Activated T-helper 1 cell treated with anti-CD3 and anti-CD28 coated beads, Interleukin-12 subunit alpha, Interleukin-12 subunit beta, Interleukin-2, Interleukin-4 antibody, amounts not matched to agents 30 ng/mL and 10 ng/mL and 1 ng/mL, durations not matched to agents 14 hours and 24 hours and 36 hours (primary cell): Measurements from ENCODE around the gene DUOX1. TPM values are rescaled to one million over a fixed set of nuclear protein-coding genes. Genes with fewer than 3 reads are reported as not detected.

ENCODE experiments used
- DNase-seq: peaks from one replicate; pipeline ENCODE4 v3.0.0; 2021; ENCODE audit warnings: low spot score
- H3K27ac Mint-ChIP-seq: one replicate; pipeline ENCODE4 v1.8.0; 2021; ENCODE audit warnings: mild to moderate bottlenecking, mixed read lengths
- H3K27me3 Mint-ChIP-seq: one replicate; pipeline ENCODE4 v1.8.0; 2022; ENCODE audit warnings: mild to moderate bottlenecking, moderate library complexity, mixed read lengths; ENCODE audit not compliant: insufficient read depth
- H3K36me3 Mint-ChIP-seq: one replicate; pipeline ENCODE4 v1.8.0; 2021; ENCODE audit warnings: low read depth, mixed read lengths
- H3K4me1 Mint-ChIP-seq: one replicate; pipeline ENCODE4 v1.8.0; 2021; ENCODE audit warnings: low read depth, mixed read lengths
- H3K4me3 Mint-ChIP-seq: one replicate; pipeline ENCODE4 v1.8.0; 2021; ENCODE audit warnings: mild to moderate bottlenecking, moderate library complexity, mixed read lengths
- H3K9me3 Mint-ChIP-seq: one replicate; pipeline ENCODE4 v1.8.0; 2021; ENCODE audit warnings: mixed read lengths
- intact Hi-C: fragments of 100-400 bp; cut with micrococcal nuclease; formaldehyde crosslinking; loops from one replicate; pipeline ENCODE4 v1.15.1; 2024
- total RNA-seq: library from RNA; stranded (reverse); gene quantifications from 2 replicates; pipeline ENCODE4 v1.2.3, GENCODE V29; 2022

Gene DUOX1
- total RNA-seq, 1 donor from 2014 or later = 0.13 TPM

DNA sequence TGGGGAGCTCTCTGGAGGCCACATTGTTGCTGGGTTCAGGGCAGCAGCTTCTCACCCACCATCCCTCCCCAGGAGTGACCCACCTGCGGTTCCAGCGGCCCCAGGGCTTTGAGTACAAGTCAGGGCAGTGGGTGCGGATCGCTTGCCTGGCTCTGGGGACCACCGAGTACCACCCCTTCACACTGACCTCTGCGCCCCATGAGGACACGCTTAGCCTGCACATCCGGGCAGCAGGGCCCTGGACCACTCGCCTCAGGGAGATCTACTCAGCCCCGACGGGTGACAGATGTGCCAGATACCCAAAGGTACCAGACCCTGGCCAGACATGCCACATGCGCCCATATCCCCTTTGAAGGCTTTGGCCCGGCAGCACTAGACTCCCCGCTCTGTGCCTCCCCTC lies 31.9 kb downstream of the DUOX1 start:
- no peak for DNase-seq
- Mint-ChIP-seq H3K9me3 (no peaks in the 10 kb centered on the region), H3K4me3 (no peak overlapping the region), H3K36me3 (peaks cover 2% of the 10 kb centered on the region), H3K27ac (no peak overlapping the region), H3K27me3 (no peaks in the 10 kb centered on the region), H3K4me1 (peaks cover 33% of the 10 kb centered on the region)
- intact Hi-C loops = loop anchor here (2.0 to 10.0 kb wide), 2 partner anchors 53 to 423 kb away; partner anchors contain the start of gene BLOC1S6

- Mint-ChIP-seq H3K36me3 (no peaks in the 10 kb centered on the region), H3K4me1 (peaks cover 25% of the 10 kb centered on the region), H3K27me3 (no peaks in the 10 kb centered on the region), H3K27ac (no peak overlapping the region), H3K4me3 (no peak overlapping the region), H3K9me3 (no peaks in the 10 kb centered on the region)
- peak; percentile 51 for DNase-seq
- intact Hi-C loops = loop anchor here (1.0 to 10.0 kb wide), 4 partner anchors 52 to 422 kb away; partner anchors contain the start of gene BLOC1S6
Observed at GRCh38 chr15:45162771-45163507, 33.1 kb downstream of the DUOX1 start.

- DNase-seq = no peak
- intact Hi-C loops = loop anchor here (1.0 to 10.0 kb wide), 4 partner anchors 51 to 421 kb away; partner anchors contain the start of gene BLOC1S6
- no peaks in the 10 kb centered on the region for H3K36me3 Mint-ChIP-seq
- no peaks in the 10 kb centered on the region for H3K9me3 Mint-ChIP-seq
- H3K27me3 Mint-ChIP-seq = no peaks in the 10 kb centered on the region
- no peak overlapping the region for H3K4me3 Mint-ChIP-seq
- no peak overlapping the region for H3K27ac Mint-ChIP-seq
- peaks cover 21% of the 10 kb centered on the region for H3K4me1 Mint-ChIP-seq
Observed at GRCh38 chr15:45163508-45163856, 33.7 kb downstream of the DUOX1 start.

DNA sequence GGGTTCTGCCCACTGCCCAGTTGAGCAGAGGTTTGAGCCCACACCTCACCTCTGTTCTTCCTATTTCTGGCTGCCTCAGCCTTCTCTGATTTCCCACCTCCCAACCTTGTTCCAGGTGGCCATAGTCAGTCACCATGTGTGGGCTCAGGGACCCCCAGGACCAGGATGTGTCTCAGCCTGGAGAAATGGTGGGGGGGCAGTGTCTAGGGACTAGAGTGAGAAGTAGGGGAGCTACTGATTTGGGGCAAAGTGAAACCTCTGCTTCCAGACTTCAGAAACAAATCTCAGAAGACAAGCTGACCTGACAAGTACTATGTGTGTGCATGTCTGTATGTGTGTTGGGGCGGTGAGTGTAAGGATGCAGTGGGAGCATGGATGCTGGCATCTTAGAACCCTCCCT lies 35.1 kb downstream of the DUOX1 start:
- intact Hi-C loops = loop anchor here (10.0 kb wide), 1 partner anchor 420 kb away; the partner anchor contains the start of gene BLOC1S6
- no peaks in the 10 kb centered on the region for H3K9me3 Mint-ChIP-seq
- H3K4me1 Mint-ChIP-seq = peaks cover 21% of the 10 kb centered on the region
- no peak overlapping the region for H3K27ac Mint-ChIP-seq
- DNase-seq = no peak
- peaks cover 2% of the 10 kb centered on the region for H3K36me3 Mint-ChIP-seq
- no peaks in the 10 kb centered on the region for H3K27me3 Mint-ChIP-seq
- peak overlapping the region; percentile 75 for H3K4me3 Mint-ChIP-seq

DNA sequence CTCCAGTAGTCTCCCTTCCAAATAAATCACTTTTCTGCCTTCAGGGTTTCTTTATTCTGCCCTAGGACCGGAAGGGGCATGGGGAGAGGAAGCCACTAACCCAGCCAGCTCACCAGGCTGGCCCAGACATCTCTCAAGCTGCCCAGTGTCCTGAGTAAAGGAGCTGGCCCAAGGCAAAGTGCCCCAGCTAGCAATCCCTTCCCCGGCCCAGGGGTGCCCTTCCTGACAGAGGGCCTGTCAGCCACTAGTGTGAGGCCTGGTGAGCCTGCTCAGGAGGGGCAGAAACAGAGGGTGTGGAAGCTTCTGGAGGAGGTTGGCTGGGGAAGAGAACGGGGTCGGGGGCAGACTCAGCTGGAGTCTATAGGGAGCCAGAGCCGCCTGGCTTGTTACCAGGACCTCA lies 35.7 kb downstream of the DUOX1 start:
- intact Hi-C loops = loop anchor here (10.0 kb wide), 1 partner anchor 419 kb away; the partner anchor contains the start of gene BLOC1S6
- peak overlapping the region; percentile 75 for H3K4me3 Mint-ChIP-seq
- H3K9me3 Mint-ChIP-seq = no peaks in the 10 kb centered on the region
- DNase-seq = no peak
- peak overlapping the region; percentile 77 for H3K27ac Mint-ChIP-seq
- H3K4me1 Mint-ChIP-seq = peaks cover 21% of the 10 kb centered on the region
- no peaks in the 10 kb centered on the region for H3K27me3 Mint-ChIP-seq
- H3K36me3 Mint-ChIP-seq = peaks cover 2% of the 10 kb centered on the region

- H3K27ac Mint-ChIP-seq = peak overlapping the region; percentile 81
- no peaks in the 10 kb centered on the region for H3K9me3 Mint-ChIP-seq
- H3K27me3 Mint-ChIP-seq = no peaks in the 10 kb centered on the region
- intact Hi-C loops = loop anchor here (1.0 to 10.0 kb wide), 6 partner anchors 21 to 418 kb away; partner anchors contain the start of gene BLOC1S6
- DNase-seq = peak; percentile 77
- peaks cover 21% of the 10 kb centered on the region for H3K4me1 Mint-ChIP-seq
- peaks cover 2% of the 10 kb centered on the region for H3K36me3 Mint-ChIP-seq
- H3K4me3 Mint-ChIP-seq = peak overlapping the region; percentile 75
Observed at GRCh38 chr15:45166834-45167630, 37.2 kb downstream of the DUOX1 start.

DNA sequence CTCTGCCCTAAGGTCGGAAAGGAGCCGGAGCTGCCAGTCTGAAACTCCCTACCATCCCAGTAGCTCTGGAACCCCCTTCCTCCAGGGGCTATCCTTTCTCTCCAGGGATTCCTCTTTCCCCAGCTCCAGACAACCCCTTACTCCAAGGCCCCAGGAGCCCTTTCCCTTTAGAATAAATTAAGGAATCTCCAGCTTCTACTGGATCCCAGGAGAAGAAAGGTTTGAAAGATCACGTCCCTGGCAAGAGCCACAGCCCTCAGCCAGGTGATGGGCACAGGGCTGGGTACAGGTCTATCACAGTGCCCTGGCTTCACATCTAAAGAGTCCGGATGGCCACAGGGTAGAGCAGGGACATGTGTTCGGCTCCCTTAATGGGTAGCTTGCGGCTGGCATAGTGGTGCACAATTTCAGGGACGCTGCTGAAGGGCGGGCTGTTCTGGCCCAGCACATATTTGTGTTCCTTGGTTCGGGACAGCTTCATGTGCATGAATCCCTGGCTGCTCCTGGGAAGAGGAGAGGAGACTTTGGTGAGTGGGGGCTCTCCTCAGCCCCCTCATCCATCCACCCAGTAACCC lies 37.9 kb downstream of the DUOX1 start:
- Mint-ChIP-seq H3K27ac (peak overlapping the region; percentile 81), H3K27me3 (no peaks in the 10 kb centered on the region), H3K36me3 (peaks cover 2% of the 10 kb centered on the region), H3K4me3 (peak overlapping the region; percentile 75), H3K4me1 (peaks cover 21% of the 10 kb centered on the region), H3K9me3 (no peaks in the 10 kb centered on the region)
- intact Hi-C loops = loop anchor here (1.0 to 10.0 kb wide), 6 partner anchors 21 to 417 kb away; partner anchors contain the start of gene BLOC1S6
- no peak for DNase-seq

DNA sequence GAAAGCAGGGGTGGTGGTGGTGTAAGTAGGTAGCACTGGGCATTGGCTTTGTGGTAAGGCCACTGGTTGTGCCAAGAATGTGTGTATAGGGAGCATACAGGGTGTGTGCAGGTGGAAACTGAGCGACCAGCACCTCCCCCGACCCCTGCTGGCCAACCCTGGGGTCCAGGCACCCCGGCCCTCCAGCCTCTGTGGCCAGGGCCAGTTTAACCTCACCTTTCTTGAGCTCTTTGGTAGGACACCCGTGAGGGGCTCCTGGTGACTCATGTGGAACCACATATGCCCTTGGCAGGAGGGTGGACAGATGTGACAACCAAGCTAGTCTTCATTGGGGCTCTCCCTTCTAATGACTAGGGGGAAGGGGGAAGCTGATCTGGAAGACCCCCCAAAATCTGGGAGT lies 38.5 kb downstream of the DUOX1 start:
- H3K4me3 Mint-ChIP-seq = no peak overlapping the region
- no peaks in the 10 kb centered on the region for H3K9me3 Mint-ChIP-seq
- no peak overlapping the region for H3K27ac Mint-ChIP-seq
- DNase-seq = no peak
- peaks cover 2% of the 10 kb centered on the region for H3K36me3 Mint-ChIP-seq
- intact Hi-C loops = loop anchor here (10.0 kb wide), 1 partner anchor 417 kb away; the partner anchor contains the start of gene BLOC1S6
- peaks cover 21% of the 10 kb centered on the region for H3K4me1 Mint-ChIP-seq
- no peaks in the 10 kb centered on the region for H3K27me3 Mint-ChIP-seq

GRCh38 chr15:45168751-45169551 lies 39.2 kb downstream of the DUOX1 start:
- no peak overlapping the region for H3K27ac Mint-ChIP-seq
- H3K9me3 Mint-ChIP-seq = no peaks in the 10 kb centered on the region
- H3K4me1 Mint-ChIP-seq = peaks cover 17% of the 10 kb centered on the region
- no peak for DNase-seq
- H3K4me3 Mint-ChIP-seq = peak overlapping the region; percentile 49
- H3K27me3 Mint-ChIP-seq = peaks cover 2% of the 10 kb centered on the region
- H3K36me3 Mint-ChIP-seq = peaks cover 2% of the 10 kb centered on the region
- intact Hi-C loops = loop anchor here (10.0 kb wide), 1 partner anchor 416 kb away; the partner anchor contains the start of gene BLOC1S6

GRCh38 chr15:45169608-45170480 lies 40.0 kb downstream of the DUOX1 start:
- Mint-ChIP-seq H3K36me3 (peaks cover 2% of the 10 kb centered on the region), H3K4me3 (no peak overlapping the region), H3K9me3 (no peaks in the 10 kb centered on the region), H3K27ac (no peak overlapping the region), H3K4me1 (peaks cover 16% of the 10 kb centered on the region), H3K27me3 (peaks cover 2% of the 10 kb centered on the region)
- no peak for DNase-seq
- intact Hi-C loops = loop anchor here (10.0 kb wide), 1 partner anchor 415 kb away; the partner anchor contains the start of gene BLOC1S6

DNA sequence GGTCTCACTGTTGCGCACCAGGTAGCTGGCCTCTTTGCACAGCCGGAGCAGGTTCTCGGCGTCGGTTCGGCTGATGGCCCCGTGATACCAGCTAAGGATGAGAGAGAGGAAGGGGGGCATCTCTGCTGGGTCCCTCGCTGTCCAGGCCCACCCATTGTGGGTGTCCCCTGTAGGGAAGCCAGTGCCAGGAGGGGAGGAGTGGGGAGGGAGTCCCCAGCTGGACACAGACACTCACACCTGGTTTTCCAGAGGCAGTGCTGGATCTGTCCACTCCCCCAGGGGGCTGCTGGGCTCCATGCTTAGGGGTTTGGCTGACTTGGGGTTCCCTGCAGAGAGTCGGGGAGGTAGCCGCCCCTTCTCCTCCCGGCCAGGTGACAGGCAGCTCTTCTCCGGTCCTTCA lies 42.1 kb downstream of the DUOX1 start:
- intact Hi-C loops = no loop called here
- Mint-ChIP-seq H3K4me1 (no peaks in the 10 kb centered on the region), H3K36me3 (peaks cover 5% of the 10 kb centered on the region), H3K4me3 (no peak overlapping the region), H3K27me3 (peaks cover 2% of the 10 kb centered on the region), H3K27ac (no peak overlapping the region), H3K9me3 (no peaks in the 10 kb centered on the region)
- no peak for DNase-seq
